Rectal smooth muscle tissue (tissue), 1 donor: ENCODE results near the gene PPP2R5B.
"Not testable (repeated sequence)": the region's sequence is repeated elsewhere in the genome, so short reads cannot be mapped to it uniquely, and the experiment has no call there.

ENCODE experiments used
- H3K27ac ChIP-seq: one replicate; pipeline ENCODE4 v1.7.0; 2013; ENCODE audit warnings: low read depth, low read length, inconsistent platforms
- H3K27me3 ChIP-seq: one replicate; pipeline ENCODE4 v1.7.0; 2013; ENCODE audit warnings: low read length; ENCODE audit not compliant: control insufficient read depth, insufficient read depth
- H3K36me3 ChIP-seq: one replicate; pipeline ENCODE4 v1.7.0; 2013; ENCODE audit warnings: low read length; ENCODE audit not compliant: control insufficient read depth, insufficient read depth
- H3K4me1 ChIP-seq: one replicate; pipeline ENCODE4 v1.7.0; 2013; ENCODE audit warnings: low read length; ENCODE audit not compliant: control insufficient read depth, insufficient read depth
- H3K4me3 ChIP-seq: one replicate; pipeline ENCODE4 v1.7.0; 2013; ENCODE audit warnings: low read length
- H3K9ac ChIP-seq: one replicate; pipeline ENCODE4 v1.7.0; 2013; ENCODE audit warnings: low read length

PPP2R5B gene

GRCh38 chr11:64954201-64954600 lies 29.7 kb downstream of the PPP2R5B start:
- H3K4me1 ChIP-seq, result peaks cover 5% of the 10 kb centered on the region
- no peaks in the 10 kb centered on the region for H3K36me3 ChIP-seq
- H3K9ac ChIP-seq, result no peak overlapping the region
- H3K4me3 ChIP-seq, result no peak overlapping the region
- H3K27me3 ChIP-seq, result no peaks in the 10 kb centered on the region
- H3K27ac ChIP-seq, result peak overlapping the region; percentile 14

GRCh38 chr11:64959498-64959897 lies 35.0 kb downstream of the PPP2R5B start:
- H3K9ac ChIP-seq, result no peak overlapping the region
- no peak overlapping the region for H3K27ac ChIP-seq
- H3K4me3 ChIP-seq, result no peak overlapping the region
- no peaks in the 10 kb centered on the region for H3K27me3 ChIP-seq
- no peaks in the 10 kb centered on the region for H3K36me3 ChIP-seq
- H3K4me1 ChIP-seq, result peaks cover 3% of the 10 kb centered on the region

GRCh38 chr11:64960719-64961118 lies 36.2 kb downstream of the PPP2R5B start:
- Histone ChIP-seq H3K27me3 (no peaks in the 10 kb centered on the region), H3K27ac (no peak overlapping the region), H3K9ac (no peak overlapping the region), H3K36me3 (no peaks in the 10 kb centered on the region), H3K4me1 (no peaks in the 10 kb centered on the region), H3K4me3 (no peak overlapping the region)

- Histone ChIP-seq H3K36me3 (no peaks in the 10 kb centered on the region), H3K27ac (no peak overlapping the region), H3K9ac (no peak overlapping the region), H3K4me3 (no peak overlapping the region), H3K27me3 (no peaks in the 10 kb centered on the region), H3K4me1 (no peaks in the 10 kb centered on the region)
Measured at GRCh38 chr11:64963072-64963631, 38.7 kb downstream of the PPP2R5B start.

GRCh38 chr11:64967375-64967774 lies 42.9 kb downstream of the PPP2R5B start:
- no peaks in the 10 kb centered on the region for H3K4me1 ChIP-seq
- H3K27ac ChIP-seq, result no peak overlapping the region
- no peak overlapping the region for H3K4me3 ChIP-seq
- no peaks in the 10 kb centered on the region for H3K27me3 ChIP-seq
- no peaks in the 10 kb centered on the region for H3K36me3 ChIP-seq
- no peak overlapping the region for H3K9ac ChIP-seq

GRCh38 chr11:64969209-64969608 lies 44.7 kb downstream of the PPP2R5B start:
- no peaks in the 10 kb centered on the region for H3K4me1 ChIP-seq
- H3K4me3 ChIP-seq, result no peak overlapping the region
- H3K9ac ChIP-seq, result no peak overlapping the region
- H3K36me3 ChIP-seq, result no peaks in the 10 kb centered on the region
- H3K27me3 ChIP-seq, result no peaks in the 10 kb centered on the region
- H3K27ac ChIP-seq, result no peak overlapping the region

- Histone ChIP-seq H3K4me3 (no peak overlapping the region), H3K9ac (no peak overlapping the region), H3K36me3 (no peaks in the 10 kb centered on the region), H3K27ac (no peak overlapping the region), H3K27me3 (no peaks in the 10 kb centered on the region), H3K4me1 (no peaks in the 10 kb centered on the region)
Measured at GRCh38 chr11:64970731-64971151, 46.3 kb downstream of the PPP2R5B start.

GRCh38 chr11:64971421-64972233 lies 47.1 kb downstream of the PPP2R5B start, which contains the start of gene MAJIN:
MAJIN (minus strand) TSS chr11:64972108; CDS start chr11:64959405, 12,703 bp downstream.
- Histone ChIP-seq H3K36me3 (no peaks in the 10 kb centered on the region), H3K4me1 (no peaks in the 10 kb centered on the region), H3K9ac (no peak within 1 kb of the TSS), H3K4me3 (peak within 1 kb of the TSS; percentile 64), H3K27me3 (no peaks in the 10 kb centered on the region), H3K27ac (no peak within 1 kb of the TSS)

GRCh38 chr11:64974124-64974523 lies 49.6 kb downstream of the PPP2R5B start:
- Histone ChIP-seq H3K27me3 (no peaks in the 10 kb centered on the region), H3K27ac (no peak overlapping the region), H3K4me3 (no peak overlapping the region), H3K9ac (no peak overlapping the region), H3K4me1 (no peaks in the 10 kb centered on the region), H3K36me3 (no peaks in the 10 kb centered on the region)

GRCh38 chr11:64976651-64977050 lies 52.2 kb downstream of the PPP2R5B start:
- H3K4me1 ChIP-seq, result no peaks in the 10 kb centered on the region
- H3K27ac ChIP-seq, result no peak overlapping the region
- no peaks in the 10 kb centered on the region for H3K27me3 ChIP-seq
- no peaks in the 10 kb centered on the region for H3K36me3 ChIP-seq
- H3K4me3 ChIP-seq, result no peak overlapping the region
- H3K9ac ChIP-seq, result no peak overlapping the region

- H3K4me1 ChIP-seq, H3K9ac ChIP-seq, H3K4me3 ChIP-seq, H3K27me3 ChIP-seq, H3K36me3 ChIP-seq, H3K27ac ChIP-seq: not testable (repeated sequence)
Measured at GRCh38 chr11:64983339-64983738, 58.9 kb downstream of the PPP2R5B start.
